Measurements from ENCODE around the gene PLTP. TPM values are rescaled to one million over a fixed set of nuclear protein-coding genes. Genes with fewer than 3 reads are reported as not detected.
A peak's percentile ranks its signal among the peaks of the same experiment; 100 is the strongest.

Gene PLTP
- total and polyA plus RNA-seq, 2 of the 13 experiments (the other 11 are each of a cell fraction or from before 2014, with no cell fraction given): 16.9 to 28.6 TPM

- TF ChIP-seq MXI1 (IDR thresholded peaks at IDR 0.05; ENCODE audit: borderline replicate concordance, low read depth, low read length): peak; percentile 33; the same call in 1 of the 3 replicates
- TF ChIP-seq ZNF513 (CRISPR knock-in tag; conservative IDR thresholded peaks at IDR 0.05): no peak
- TF ChIP-seq MED8 (CRISPR knock-in tag; IDR thresholded peaks at IDR 0.05; ENCODE audit: insufficient replicate concordance): no peak
- 0 out of 2 replicates have a peak, but pooled peaks have one; percentile 23 for TF ChIP-seq MEIS2 (CRISPR knock-in tag; IDR thresholded peaks at IDR 0.05)
- TF ChIP-seq NR2F2 (IDR thresholded peaks at IDR 0.05; ENCODE audit: borderline replicate concordance, low read depth): no peak
- no peak for TF ChIP-seq WIZ (CRISPR knock-in tag; IDR thresholded peaks at IDR 0.05)
- TF ChIP-seq ZNF552 (CRISPR knock-in tag; IDR thresholded peaks at IDR 0.05; ENCODE audit: borderline replicate concordance): 0 out of 2 replicates have a peak, but pooled peaks have one; percentile 67
- no peak; the same call in 1 of the 2 replicates for TF ChIP-seq RAD21 (CRISPR knock-in tag; IDR thresholded peaks at IDR 0.05)
- TF ChIP-seq MTF2 (CRISPR knock-in tag; IDR thresholded peaks at IDR 0.05; ENCODE audit: borderline replicate concordance): no peak
- TF ChIP-seq CHD2 (IDR thresholded peaks at IDR 0.05; ENCODE audit: low read depth, low read length): no peak
- no peak for TF ChIP-seq TGIF2 (CRISPR knock-in tag; IDR thresholded peaks at IDR 0.05)
- no peak for TF ChIP-seq ATRX (CRISPR knock-in tag; IDR thresholded peaks at IDR 0.05; ENCODE audit: borderline replicate concordance)
- TF ChIP-seq ZBTB42 (CRISPR knock-in tag; IDR thresholded peaks at IDR 0.05): no peak; the same call in 1 of the 2 replicates
- 0 out of 2 replicates have a peak, but pooled peaks have one; percentile 17 for TF ChIP-seq KLF6 (CRISPR knock-in tag; IDR thresholded peaks at IDR 0.05)
- TF ChIP-seq ZNF326 (CRISPR knock-in tag; IDR thresholded peaks at IDR 0.05; ENCODE audit: borderline replicate concordance): no peak
- 0 out of 2 replicates have a peak, but pooled peaks have one; percentile 1 for TF ChIP-seq SMYD3 (CRISPR knock-in tag; IDR thresholded peaks at IDR 0.05)
- TF ChIP-seq ZKSCAN1 (IDR thresholded peaks at IDR 0.05; ENCODE audit: low read length): no peak
- TF ChIP-seq ZNF17 (CRISPR knock-in tag; IDR thresholded peaks at IDR 0.05): no peak
- no peak for TF ChIP-seq GPN1 (CRISPR knock-in tag; IDR thresholded peaks at IDR 0.05; ENCODE audit: borderline replicate concordance)
- no peak for TF ChIP-seq GRHL1 (CRISPR knock-in tag; conservative IDR thresholded peaks at IDR 0.05)
- TF ChIP-seq GABPB1 (CRISPR knock-in tag; IDR thresholded peaks at IDR 0.05): peak; percentile 54
- peak; percentile 49; the same call in 1 of the 2 replicates for TF ChIP-seq ZNF788 (CRISPR knock-in tag; IDR thresholded peaks at IDR 0.05; ENCODE audit: borderline replicate concordance)
- TF ChIP-seq ATF4 (CRISPR knock-in tag; IDR thresholded peaks at IDR 0.05): no peak
- peak; percentile 51; the same call in 1 of the 2 replicates for TF ChIP-seq PPARG (CRISPR knock-in tag; conservative IDR thresholded peaks at IDR 0.05)
- no peak for TF ChIP-seq SMAD9 (CRISPR knock-in tag; IDR thresholded peaks at IDR 0.05)
- no peak; the same call in 1 of the 2 replicates for TF ChIP-seq ZNF607 (CRISPR knock-in tag; IDR thresholded peaks at IDR 0.05; ENCODE audit: borderline replicate concordance)
- peak; percentile 3; the same call in 1 of the 2 replicates for TF ChIP-seq STAG1 (CRISPR knock-in tag; IDR thresholded peaks at IDR 0.05)
- no peak for TF ChIP-seq TBL1XR1 (IDR thresholded peaks at IDR 0.05; ENCODE audit: borderline replicate concordance, low read length, partially characterized antibody)
Observed at GRCh38 chr20:45909336-45909808, 2.6 kb downstream of the PLTP start (continued).

All from HepG2 (cell line).